ENCODE results near the gene FNDC3B.
A peak's percentile ranks its signal among the peaks of the same experiment; 100 is the strongest.

Gene FNDC3B

DNA sequence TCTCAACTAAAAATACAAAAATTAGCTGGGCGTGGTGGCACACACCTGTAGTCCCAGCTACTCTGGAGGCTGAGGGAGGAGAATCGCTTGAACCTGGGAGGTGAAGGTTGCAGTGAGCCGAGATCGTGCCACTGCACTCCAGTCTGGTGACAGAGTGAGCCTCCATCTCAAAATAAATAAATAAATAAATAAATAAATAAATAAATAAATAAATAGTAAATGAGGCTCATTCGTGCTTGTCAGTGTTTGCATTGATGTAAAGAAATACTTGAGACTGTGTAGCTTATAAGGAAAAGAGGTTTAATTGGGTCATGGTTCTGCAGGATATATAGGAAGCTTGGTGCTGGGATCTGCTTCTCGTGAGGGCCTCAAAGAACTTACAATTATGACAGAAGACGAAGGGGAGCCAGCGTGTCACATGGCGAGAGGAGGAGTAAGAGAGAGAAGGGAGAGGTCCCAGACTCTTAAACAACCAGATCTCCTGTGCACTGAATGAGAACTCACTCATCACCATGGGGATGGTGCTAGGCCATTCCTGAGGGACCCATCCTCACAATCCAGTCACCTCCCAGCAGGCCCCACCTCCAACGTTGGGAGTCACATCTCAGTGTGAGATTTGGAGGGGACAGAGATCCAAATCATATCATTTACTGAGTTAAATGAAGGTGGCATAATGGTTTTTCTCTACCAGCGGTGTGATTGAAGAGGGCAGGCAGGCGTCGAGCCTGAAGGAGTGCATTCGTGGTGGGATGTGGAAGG, 104.5 kb downstream of the FNDC3B start (continued):
- no peak for TF ChIP-seq ZNF155 (tag by site-specific recombination; IDR thresholded peaks at IDR 0.05)
- TF ChIP-seq ZNF561 (tag by site-specific recombination; IDR thresholded peaks at IDR 0.05; ENCODE audit: borderline replicate concordance): no peak
- TF ChIP-seq SCRT1 (tag by site-specific recombination; IDR thresholded peaks at IDR 0.05; ENCODE audit: borderline replicate concordance): no peak
- TF ChIP-seq, protein P1, sequence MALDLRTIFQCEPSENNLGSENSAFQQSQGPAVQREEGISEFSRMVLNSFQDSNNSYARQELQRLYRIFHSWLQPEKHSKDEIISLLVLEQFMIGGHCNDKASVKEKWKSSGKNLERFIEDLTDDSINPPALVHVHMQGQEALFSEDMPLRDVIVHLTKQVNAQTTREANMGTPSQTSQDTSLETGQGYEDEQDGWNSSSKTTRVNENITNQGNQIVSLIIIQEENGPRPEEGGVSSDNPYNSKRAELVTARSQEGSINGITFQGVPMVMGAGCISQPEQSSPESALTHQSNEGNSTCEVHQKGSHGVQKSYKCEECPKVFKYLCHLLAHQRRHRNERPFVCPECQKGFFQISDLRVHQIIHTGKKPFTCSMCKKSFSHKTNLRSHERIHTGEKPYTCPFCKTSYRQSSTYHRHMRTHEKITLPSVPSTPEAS (tag by site-specific recombination; IDR thresholded peaks at IDR 0.05): no peak
- TF ChIP-seq, protein P2, sequence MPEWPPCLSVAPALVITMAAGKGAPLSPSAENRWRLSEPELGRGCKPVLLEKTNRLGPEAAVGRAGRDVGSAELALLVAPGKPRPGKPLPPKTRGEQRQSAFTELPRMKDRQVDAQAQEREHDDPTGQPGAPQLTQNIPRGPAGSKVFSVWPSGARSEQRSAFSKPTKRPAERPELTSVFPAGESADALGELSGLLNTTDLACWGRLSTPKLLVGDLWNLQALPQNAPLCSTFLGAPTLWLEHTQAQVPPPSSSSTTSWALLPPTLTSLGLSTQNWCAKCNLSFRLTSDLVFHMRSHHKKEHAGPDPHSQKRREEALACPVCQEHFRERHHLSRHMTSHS (tag by site-specific recombination; IDR thresholded peaks at IDR 0.05): no peak
- no peak; the same call in none of the 2 replicates for TF ChIP-seq ZNF560 (tag by site-specific recombination; IDR thresholded peaks at IDR 0.05; ENCODE audit: borderline replicate concordance)
- peak; percentile 88 for TF ChIP-seq ZBTB8A (tag by site-specific recombination; IDR thresholded peaks at IDR 0.05)
- TF ChIP-seq, protein P3, sequence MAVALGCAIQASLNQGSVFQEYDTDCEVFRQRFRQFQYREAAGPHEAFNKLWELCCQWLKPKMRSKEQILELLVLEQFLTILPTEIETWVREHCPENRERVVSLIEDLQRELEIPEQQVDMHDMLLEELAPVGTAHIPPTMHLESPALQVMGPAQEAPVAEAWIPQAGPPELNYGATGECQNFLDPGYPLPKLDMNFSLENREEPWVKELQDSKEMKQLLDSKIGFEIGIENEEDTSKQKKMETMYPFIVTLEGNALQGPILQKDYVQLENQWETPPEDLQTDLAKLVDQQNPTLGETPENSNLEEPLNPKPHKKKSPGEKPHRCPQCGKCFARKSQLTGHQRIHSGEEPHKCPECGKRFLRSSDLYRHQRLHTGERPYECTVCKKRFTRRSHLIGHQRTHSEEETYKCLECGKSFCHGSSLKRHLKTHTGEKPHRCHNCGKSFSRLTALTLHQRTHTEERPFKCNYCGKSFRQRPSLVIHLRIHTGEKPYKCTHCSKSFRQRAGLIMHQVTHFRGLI (tag by site-specific recombination; IDR thresholded peaks at IDR 0.05): no peak
- TF ChIP-seq ZNF10 (tag by site-specific recombination; IDR thresholded peaks at IDR 0.05): no peak
- no peak for TF ChIP-seq ZNF473 (tag by site-specific recombination; IDR thresholded peaks at IDR 0.05)
- TF ChIP-seq, protein P4, sequence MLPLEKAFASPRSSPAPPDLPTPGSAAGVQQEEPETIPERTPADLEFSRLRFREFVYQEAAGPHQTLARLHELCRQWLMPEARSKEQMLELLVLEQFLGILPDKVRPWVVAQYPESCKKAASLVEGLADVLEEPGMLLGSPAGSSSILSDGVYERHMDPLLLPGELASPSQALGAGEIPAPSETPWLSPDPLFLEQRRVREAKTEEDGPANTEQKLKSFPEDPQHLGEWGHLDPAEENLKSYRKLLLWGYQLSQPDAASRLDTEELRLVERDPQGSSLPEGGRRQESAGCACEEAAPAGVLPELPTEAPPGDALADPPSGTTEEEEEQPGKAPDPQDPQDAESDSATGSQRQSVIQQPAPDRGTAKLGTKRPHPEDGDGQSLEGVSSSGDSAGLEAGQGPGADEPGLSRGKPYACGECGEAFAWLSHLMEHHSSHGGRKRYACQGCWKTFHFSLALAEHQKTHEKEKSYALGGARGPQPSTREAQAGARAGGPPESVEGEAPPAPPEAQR (tag by site-specific recombination; IDR thresholded peaks at IDR 0.05): no peak
- TF ChIP-seq ZNF664 (tag by site-specific recombination; IDR thresholded peaks at IDR 0.05): peak; percentile 76
- TF ChIP-seq ZNF670 (tag by site-specific recombination; IDR thresholded peaks at IDR 0.05; ENCODE audit: low read depth): no peak
- TF ChIP-seq MZF1 (tag by site-specific recombination; IDR thresholded peaks at IDR 0.05; ENCODE audit: borderline replicate concordance): peak; percentile 50; the same call in 1 of the 2 replicates
- TF ChIP-seq ZNF23 (tag by site-specific recombination; IDR thresholded peaks at IDR 0.05; ENCODE audit: borderline replicate concordance): no peak
- no peak for TF ChIP-seq GLI4 (tag by site-specific recombination; IDR thresholded peaks at IDR 0.05)
- TF ChIP-seq ZNF133 (tag by site-specific recombination; IDR thresholded peaks at IDR 0.05): no peak
- TF ChIP-seq ZNF747 (tag by site-specific recombination; IDR thresholded peaks at IDR 0.05): no peak
- peak; percentile 85; the same call in 1 of the 2 replicates for TF ChIP-seq ZNF354C (tag by site-specific recombination; IDR thresholded peaks at IDR 0.05; ENCODE audit: borderline replicate concordance, low read depth)
- TF ChIP-seq ZNF121 (tag by site-specific recombination; IDR thresholded peaks at IDR 0.05): peak; percentile 72; the same call in 1 of the 2 replicates
- no peak for TF ChIP-seq ZNF24 (tag by site-specific recombination; IDR thresholded peaks at IDR 0.05)
- TF ChIP-seq ZNF548 (tag by site-specific recombination; IDR thresholded peaks at IDR 0.05): no peak
- TF ChIP-seq, protein P5, sequence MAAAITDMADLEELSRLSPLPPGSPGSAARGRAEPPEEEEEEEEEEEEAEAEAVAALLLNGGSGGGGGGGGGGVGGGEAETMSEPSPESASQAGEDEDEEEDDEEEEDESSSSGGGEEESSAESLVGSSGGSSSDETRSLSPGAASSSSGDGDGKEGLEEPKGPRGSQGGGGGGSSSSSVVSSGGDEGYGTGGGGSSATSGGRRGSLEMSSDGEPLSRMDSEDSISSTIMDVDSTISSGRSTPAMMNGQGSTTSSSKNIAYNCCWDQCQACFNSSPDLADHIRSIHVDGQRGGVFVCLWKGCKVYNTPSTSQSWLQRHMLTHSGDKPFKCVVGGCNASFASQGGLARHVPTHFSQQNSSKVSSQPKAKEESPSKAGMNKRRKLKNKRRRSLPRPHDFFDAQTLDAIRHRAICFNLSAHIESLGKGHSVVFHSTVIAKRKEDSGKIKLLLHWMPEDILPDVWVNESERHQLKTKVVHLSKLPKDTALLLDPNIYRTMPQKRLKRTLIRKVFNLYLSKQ (tag by site-specific recombination; IDR thresholded peaks at IDR 0.05; ENCODE audit: borderline replicate concordance): peak; percentile 91; the same call in 1 of the 2 replicates
- no peak for TF ChIP-seq ZNF701 (tag by site-specific recombination; IDR thresholded peaks at IDR 0.05)
- TF ChIP-seq YY2 (tag by site-specific recombination; IDR thresholded peaks at IDR 0.05): no peak
- TF ChIP-seq, protein P6, sequence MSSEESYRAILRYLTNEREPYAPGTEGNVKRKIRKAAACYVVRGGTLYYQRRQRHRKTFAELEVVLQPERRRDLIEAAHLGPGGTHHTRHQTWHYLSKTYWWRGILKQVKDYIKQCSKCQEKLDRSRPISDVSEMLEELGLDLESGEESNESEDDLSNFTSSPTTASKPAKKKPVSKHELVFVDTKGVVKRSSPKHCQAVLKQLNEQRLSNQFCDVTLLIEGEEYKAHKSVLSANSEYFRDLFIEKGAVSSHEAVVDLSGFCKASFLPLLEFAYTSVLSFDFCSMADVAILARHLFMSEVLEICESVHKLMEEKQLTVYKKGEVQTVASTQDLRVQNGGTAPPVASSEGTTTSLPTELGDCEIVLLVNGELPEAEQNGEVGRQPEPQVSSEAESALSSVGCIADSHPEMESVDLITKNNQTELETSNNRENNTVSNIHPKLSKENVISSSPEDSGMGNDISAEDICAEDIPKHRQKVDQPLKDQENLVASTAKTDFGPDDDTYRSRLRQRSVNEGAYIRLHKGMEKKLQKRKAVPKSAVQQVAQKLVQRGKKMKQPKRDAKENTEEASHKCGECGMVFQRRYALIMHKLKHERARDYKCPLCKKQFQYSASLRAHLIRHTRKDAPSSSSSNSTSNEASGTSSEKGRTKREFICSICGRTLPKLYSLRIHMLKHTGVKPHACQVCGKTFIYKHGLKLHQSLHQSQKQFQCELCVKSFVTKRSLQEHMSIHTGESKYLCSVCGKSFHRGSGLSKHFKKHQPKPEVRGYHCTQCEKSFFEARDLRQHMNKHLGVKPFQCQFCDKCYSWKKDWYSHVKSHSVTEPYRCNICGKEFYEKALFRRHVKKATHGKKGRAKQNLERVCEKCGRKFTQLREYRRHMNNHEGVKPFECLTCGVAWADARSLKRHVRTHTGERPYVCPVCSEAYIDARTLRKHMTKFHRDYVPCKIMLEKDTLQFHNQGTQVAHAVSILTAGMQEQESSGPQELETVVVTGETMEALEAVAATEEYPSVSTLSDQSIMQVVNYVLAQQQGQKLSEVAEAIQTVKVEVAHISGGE (tag by site-specific recombination; conservative IDR thresholded peaks at IDR 0.05; ENCODE audit: low read depth): peak; percentile 78
- TF ChIP-seq ZNF138 (tag by site-specific recombination; IDR thresholded peaks at IDR 0.05; ENCODE audit: borderline replicate concordance): no peak
- TF ChIP-seq, protein P7, sequence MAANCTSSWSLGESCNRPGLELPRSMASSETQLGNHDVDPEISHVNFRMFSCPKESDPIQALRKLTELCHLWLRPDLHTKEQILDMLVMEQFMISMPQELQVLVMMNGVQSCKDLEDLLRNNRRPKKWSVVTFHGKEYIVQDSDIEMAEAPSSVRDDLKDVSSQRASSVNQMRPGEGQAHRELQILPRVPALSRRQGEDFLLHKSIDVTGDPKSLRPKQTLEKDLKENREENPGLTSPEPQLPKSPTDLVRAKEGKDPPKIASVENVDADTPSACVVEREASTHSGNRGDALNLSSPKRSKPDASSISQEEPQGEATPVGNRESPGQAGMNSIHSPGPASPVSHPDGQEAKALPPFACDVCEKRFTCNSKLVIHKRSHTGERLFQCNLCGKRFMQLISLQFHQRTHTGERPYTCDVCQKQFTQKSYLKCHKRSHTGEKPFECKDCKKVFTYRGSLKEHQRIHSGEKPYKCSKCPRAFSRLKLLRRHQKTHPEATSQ (tag by site-specific recombination; IDR thresholded peaks at IDR 0.05): no peak
